Activated CD4-positive, alpha-beta memory T cell treated with anti-CD3 and anti-CD28 coated beads for 36 hours (primary cell): Measurements from ENCODE around the gene BPIFB3. TPM values are rescaled to one million over a fixed set of nuclear protein-coding genes. Genes with fewer than 3 reads are reported as not detected.

Experiments
- CTCF ChIA-PET: fragments of 350-600 bp; sonication (Branson Sonifier 250); formaldehyde crosslinking; loops from one replicate; lab custom pipeline; 2021; ENCODE audit warnings: antibody characterized with exemption, inconsistent platforms; lab: Charles Lee
- POLR2A ChIA-PET: fragments of 350-600 bp; sonication (Branson Sonifier 250); formaldehyde crosslinking; loops from one replicate; lab custom pipeline; 2021; ENCODE audit warnings: antibody characterized with exemption; lab: Charles Lee
- DNase-seq: peaks from one replicate; pipeline ENCODE4 v3.0.0-alpha.2; 2020
- H3K27ac Mint-ChIP-seq: one replicate; pipeline ENCODE4 v1.8.0; 2021; ENCODE audit warnings: mixed read lengths
- H3K27me3 Mint-ChIP-seq: one replicate; pipeline ENCODE4 v1.8.0; 2021; ENCODE audit warnings: mixed read lengths
- H3K36me3 Mint-ChIP-seq: one replicate; pipeline ENCODE4 v1.8.0; 2021; ENCODE audit warnings: mixed read lengths
- H3K4me1 Mint-ChIP-seq: one replicate; pipeline ENCODE4 v1.8.0; 2021; ENCODE audit warnings: low read depth, mixed read lengths
- H3K4me3 Mint-ChIP-seq: one replicate; pipeline ENCODE4 v1.8.0; 2021; ENCODE audit warnings: mild to moderate bottlenecking, mixed read lengths
- H3K9me3 Mint-ChIP-seq: one replicate; pipeline ENCODE4 v1.8.0; 2021; ENCODE audit warnings: mixed read lengths
- intact Hi-C: fragments of 100-400 bp; cut with micrococcal nuclease; formaldehyde crosslinking; loops from one replicate; pipeline ENCODE4 v1.15.1; 2023
- total RNA-seq, 2 experiments: library from RNA; stranded (reverse); gene quantifications; one replicate each; pipeline ENCODE4 v1.2.3, GENCODE V29; 2021

The BPIFB3 gene
- total RNA-seq, 2 experiments from 2014 or later = not detected

DNA sequence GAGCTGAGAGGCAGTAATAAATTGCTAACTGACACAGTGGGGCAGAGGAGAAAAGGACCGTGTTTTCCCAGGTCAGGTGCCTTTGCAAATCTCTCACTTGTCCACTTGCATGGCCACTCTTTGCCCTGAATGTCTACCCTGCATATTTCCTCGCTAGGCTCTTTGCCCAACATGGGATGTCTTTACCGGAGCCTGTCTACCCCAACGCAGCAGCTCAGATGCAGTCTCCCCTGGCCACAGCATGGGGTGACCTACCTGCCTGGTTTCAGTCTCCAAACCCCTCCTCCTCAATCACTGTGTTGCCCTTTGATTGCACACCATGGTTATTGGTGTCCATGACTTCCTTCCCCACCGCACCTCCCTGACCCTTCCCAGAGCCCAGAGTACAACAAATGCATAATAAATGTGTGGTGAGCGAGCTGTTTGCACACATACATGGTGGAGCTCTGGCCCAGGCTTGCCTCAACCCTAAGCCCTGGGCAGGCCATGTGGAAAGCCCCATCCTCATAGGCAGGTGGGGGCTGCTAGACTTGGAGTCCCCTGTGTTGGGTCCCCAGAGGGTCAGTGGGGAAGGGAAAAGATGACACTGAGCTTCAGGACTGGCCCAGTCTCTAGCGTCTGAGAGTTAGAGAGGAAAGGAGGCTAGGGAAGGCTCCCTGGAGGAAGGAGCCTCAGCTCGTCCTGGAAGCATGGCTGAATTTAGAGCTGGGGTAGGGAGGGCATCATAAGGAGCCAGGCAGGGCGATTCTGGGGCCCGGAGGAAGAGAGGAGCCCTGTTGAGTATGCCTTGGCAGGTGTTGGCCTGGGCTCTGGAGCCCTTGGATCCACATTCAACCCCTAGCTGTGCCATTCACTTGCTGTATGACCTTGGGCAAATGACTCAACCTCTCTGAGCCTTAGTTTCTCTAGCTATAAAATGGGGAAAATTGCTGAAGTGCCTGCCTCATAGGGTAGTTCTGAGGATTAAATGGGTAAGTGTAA, 26.6 kb upstream of the BPIFB3 start:
- no peak for DNase-seq
- H3K27me3 Mint-ChIP-seq = no peaks in the 10 kb centered on the region
- intact Hi-C loops = no loop called here
- H3K36me3 Mint-ChIP-seq = no peaks in the 10 kb centered on the region
- CTCF ChIA-PET = interaction anchor here (0.9 to 1.0 kb wide), 2 partner anchors 82 to 184 kb away, joined by 3 read pairs; no protein-coding TSS in a partner anchor
- H3K4me3 Mint-ChIP-seq = no peak overlapping the region
- no peaks in the 10 kb centered on the region for H3K4me1 Mint-ChIP-seq
- POLR2A ChIA-PET = no interaction called here
- no peaks in the 10 kb centered on the region for H3K9me3 Mint-ChIP-seq
- no peak overlapping the region for H3K27ac Mint-ChIP-seq

DNA sequence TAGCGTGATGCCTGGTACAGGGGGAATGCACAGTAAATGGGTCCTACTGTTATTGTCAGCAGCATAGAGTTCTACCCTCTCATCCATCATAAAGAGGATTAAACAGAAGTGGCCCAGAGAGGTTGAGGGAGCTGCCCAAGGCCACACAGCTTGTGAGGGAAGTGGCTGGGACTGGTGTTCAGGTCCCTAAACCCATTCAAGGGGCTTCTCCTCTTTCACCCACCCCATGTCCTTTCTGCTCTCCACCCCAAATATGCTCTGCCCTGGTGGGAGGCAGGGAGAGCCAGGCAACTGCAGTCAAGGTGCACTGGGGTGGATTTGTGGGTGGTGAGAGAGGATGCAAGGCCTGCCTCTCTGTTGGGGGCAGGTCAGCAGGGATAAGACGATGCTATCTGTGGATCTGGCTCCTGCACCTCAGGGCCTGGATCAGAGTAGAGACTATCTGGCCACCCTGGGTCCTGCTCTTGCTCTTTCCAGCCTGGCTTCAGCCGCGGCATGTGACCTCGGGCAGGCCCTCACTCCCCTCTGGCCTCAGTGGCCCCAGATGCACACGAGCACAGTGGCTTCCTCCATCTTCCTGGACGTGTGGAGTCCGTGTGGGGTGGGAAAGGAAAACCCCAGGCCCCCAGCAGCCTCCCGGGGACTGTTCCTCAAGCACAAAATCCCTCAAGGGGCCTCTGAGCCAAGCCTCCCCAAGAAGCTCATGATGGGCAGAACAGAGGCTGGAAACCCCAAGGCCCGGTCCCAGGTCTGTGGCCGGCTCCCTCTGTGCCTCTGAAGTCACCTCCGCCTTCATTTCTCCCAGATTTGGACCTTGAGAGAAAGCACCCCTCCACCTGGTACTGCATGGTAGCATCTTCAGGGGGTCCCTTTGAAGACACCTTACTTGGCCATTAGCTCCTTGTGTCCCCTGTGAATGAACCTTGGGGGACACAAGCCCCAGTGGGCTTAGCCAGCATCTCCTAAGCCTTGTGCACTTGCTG, 25.6 kb upstream of the BPIFB3 start:
- no peaks in the 10 kb centered on the region for H3K4me1 Mint-ChIP-seq
- POLR2A ChIA-PET = no interaction called here
- CTCF ChIA-PET = interaction anchor here (0.9 to 1.0 kb wide), 2 partner anchors 83 to 183 kb away, joined by 3 read pairs; no protein-coding TSS in a partner anchor
- H3K4me3 Mint-ChIP-seq = no peak overlapping the region
- no peaks in the 10 kb centered on the region for H3K36me3 Mint-ChIP-seq
- H3K27me3 Mint-ChIP-seq = no peaks in the 10 kb centered on the region
- intact Hi-C loops = no loop called here
- H3K27ac Mint-ChIP-seq = no peak overlapping the region
- no peak for DNase-seq
- H3K9me3 Mint-ChIP-seq = peaks cover under 1% of the 10 kb centered on the region

DNA sequence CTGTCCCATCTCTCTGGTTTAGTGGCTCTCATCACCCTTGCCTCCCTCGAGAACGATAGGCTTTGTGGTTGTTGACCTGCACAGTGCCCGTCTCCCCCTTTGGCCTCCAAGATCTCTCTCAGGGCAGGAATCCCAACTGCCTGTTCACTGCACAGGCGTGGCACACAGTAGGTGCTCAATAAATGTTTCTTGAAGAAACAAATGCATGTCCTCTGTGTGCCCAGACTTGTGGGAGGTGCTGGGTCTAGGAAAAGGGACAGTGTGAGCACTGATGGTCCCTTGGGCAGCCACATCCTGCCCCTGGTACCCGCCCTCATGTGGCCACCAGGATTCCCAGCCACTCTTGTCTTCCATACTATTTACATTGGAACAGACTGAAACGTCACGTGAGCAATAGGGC, 24.8 kb upstream of the BPIFB3 start:
- Mint-ChIP-seq H3K9me3 (peaks cover 4% of the 10 kb centered on the region), H3K4me1 (no peaks in the 10 kb centered on the region), H3K4me3 (no peak overlapping the region), H3K27me3 (no peaks in the 10 kb centered on the region), H3K36me3 (no peaks in the 10 kb centered on the region), H3K27ac (no peak overlapping the region)
- DNase-seq = no peak
- intact Hi-C loops = no loop called here
- CTCF ChIA-PET = no interaction called here
- POLR2A ChIA-PET = no interaction called here

DNA sequence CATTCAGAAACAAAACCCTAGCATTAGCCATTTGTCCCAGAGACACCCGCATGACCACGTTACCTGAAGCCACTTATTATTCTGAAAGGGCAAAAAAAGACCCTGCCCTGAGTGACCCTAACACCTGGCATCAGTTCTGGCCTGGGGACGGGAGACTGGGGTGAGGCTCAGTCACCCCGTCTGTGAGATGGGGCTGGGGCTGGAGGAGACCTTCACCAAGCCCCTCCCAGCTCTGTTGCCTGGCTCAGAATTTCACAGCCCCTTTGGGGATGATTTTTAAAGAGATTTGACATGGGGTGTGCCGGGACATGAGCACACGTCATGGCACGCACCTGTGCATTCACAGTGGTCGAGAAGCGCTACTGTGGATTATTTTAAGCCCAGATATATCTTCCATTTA, 23.6 kb upstream of the BPIFB3 start:
- no peaks in the 10 kb centered on the region for H3K36me3 Mint-ChIP-seq
- H3K9me3 Mint-ChIP-seq = peaks cover 4% of the 10 kb centered on the region
- no peak overlapping the region for H3K27ac Mint-ChIP-seq
- H3K27me3 Mint-ChIP-seq = no peaks in the 10 kb centered on the region
- CTCF ChIA-PET = no interaction called here
- no peaks in the 10 kb centered on the region for H3K4me1 Mint-ChIP-seq
- H3K4me3 Mint-ChIP-seq = no peak overlapping the region
- POLR2A ChIA-PET = no interaction called here
- DNase-seq = no peak
- intact Hi-C loops = no loop called here

DNA sequence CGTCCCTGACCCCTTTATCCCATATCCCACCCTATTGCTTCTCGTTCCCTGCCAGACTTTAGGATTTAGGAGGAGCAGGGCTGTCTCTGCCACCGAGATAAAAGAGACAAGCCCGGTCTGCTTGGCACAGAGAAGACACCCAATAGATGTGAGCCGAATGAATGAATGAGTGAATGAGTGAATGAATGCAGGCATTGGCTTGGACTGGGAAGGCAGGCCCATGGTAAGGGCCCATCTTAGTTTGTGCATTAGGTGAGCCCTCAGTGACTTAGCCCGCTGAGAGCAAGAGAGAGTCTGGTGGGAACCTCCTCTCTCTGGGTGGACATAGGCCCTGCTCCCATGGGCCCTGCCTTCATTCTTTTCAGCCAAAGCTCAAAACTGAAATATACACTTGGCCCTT, 23.1 kb upstream of the BPIFB3 start:
- no peak for DNase-seq
- Mint-ChIP-seq H3K27ac (no peak overlapping the region), H3K27me3 (no peaks in the 10 kb centered on the region), H3K9me3 (peaks cover 4% of the 10 kb centered on the region), H3K4me1 (no peaks in the 10 kb centered on the region), H3K4me3 (no peak overlapping the region), H3K36me3 (no peaks in the 10 kb centered on the region)
- POLR2A ChIA-PET = no interaction called here
- intact Hi-C loops = no loop called here
- CTCF ChIA-PET = no interaction called here

DNA sequence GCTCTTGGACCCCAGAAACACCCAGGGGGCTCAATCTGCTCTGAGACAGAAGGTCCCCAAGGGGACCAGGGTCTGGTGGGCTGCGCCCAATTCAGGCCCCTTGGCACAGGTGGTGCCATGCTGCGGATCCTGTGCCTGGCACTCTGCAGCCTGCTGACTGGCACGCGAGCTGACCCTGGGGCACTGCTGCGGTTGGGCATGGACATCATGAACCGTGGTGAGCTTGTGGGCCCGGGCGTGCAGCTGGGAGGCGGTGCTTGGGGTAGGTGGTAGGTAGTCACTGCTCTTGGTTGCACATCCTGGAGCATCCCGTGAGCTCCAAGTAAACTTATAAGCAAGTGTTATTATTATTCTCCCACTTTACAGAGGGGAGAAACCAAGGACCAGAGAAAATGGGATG, 22.2 kb upstream of the BPIFB3 start, which contains the start of gene BPIFB6:
Gene BPIFB6 (plus strand): TSS at position 118 of the 400 bp plus-strand sequence. CDS start 0 bp downstream, at position 118.
- Mint-ChIP-seq H3K9me3 (peaks cover 4% of the 10 kb centered on the region), H3K36me3 (no peaks in the 10 kb centered on the region), H3K4me3 (no peak within 1 kb of the TSS), H3K27ac (no peak within 1 kb of the TSS), H3K4me1 (no peaks in the 10 kb centered on the region), H3K27me3 (no peaks in the 10 kb centered on the region)
- no peak for DNase-seq
- intact Hi-C loops = no loop called here
- CTCF ChIA-PET = interaction anchor here (0.8 kb wide), 1 partner anchor 65 kb away, joined by 3 read pairs; no protein-coding TSS in a partner anchor
- POLR2A ChIA-PET = no interaction called here

DNA sequence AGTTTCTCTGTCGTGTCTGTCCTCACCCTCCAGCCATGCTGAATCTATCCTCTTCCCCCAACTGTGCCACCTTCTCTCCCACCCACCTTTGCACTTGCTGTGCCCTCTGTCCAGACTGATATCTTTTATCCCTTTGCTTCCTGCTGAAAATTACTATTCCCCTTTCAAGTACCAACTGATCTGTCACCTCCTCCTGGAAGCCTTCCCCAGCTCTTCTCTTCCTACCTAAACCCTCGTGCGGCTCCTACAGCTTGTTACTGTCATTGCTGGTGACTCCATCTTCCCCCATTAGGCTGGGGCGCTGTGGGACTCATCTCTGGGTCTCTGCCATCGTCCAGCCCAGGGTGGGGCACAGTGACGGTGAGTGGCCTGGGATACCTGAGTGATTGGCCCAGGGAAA, 21.1 kb upstream of the BPIFB3 start:
- ChIA-PET CTCF (interaction anchor here (0.8 kb wide), 1 partner anchor 64 kb away, joined by 3 read pairs; no protein-coding TSS in a partner anchor), POLR2A (no interaction called here)
- Mint-ChIP-seq H3K4me3 (no peak overlapping the region), H3K36me3 (no peaks in the 10 kb centered on the region), H3K27me3 (no peaks in the 10 kb centered on the region), H3K4me1 (no peaks in the 10 kb centered on the region), H3K9me3 (peaks cover 4% of the 10 kb centered on the region), H3K27ac (no peak overlapping the region)
- DNase-seq = no peak
- intact Hi-C loops = no loop called here

DNA sequence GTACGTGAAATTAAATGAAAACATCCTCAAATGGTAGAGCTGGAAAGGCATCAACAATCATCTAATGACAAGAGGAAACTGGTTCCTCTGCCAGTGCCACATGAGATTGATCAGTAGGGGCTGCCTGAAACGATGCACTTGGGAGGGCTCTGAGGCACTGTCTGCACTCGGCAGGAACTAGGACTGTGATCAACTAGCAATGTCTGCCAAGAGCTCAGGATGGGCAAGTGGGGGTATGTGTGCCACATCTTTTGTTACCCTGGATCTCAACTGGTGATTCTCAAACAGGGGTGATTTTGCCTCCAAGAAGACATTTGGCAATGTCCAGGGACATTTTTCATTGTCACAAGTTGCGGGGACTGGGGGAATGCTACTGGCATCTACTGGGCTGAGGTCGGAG, 20.3 kb upstream of the BPIFB3 start:
- intact Hi-C loops = no loop called here
- H3K4me1 Mint-ChIP-seq = no peaks in the 10 kb centered on the region
- ChIA-PET CTCF (no interaction called here), POLR2A (no interaction called here)
- no peak for DNase-seq
- H3K27ac Mint-ChIP-seq = no peak overlapping the region
- no peaks in the 10 kb centered on the region for H3K36me3 Mint-ChIP-seq
- H3K27me3 Mint-ChIP-seq = no peaks in the 10 kb centered on the region
- H3K4me3 Mint-ChIP-seq = no peak overlapping the region
- H3K9me3 Mint-ChIP-seq = peaks cover 4% of the 10 kb centered on the region

DNA sequence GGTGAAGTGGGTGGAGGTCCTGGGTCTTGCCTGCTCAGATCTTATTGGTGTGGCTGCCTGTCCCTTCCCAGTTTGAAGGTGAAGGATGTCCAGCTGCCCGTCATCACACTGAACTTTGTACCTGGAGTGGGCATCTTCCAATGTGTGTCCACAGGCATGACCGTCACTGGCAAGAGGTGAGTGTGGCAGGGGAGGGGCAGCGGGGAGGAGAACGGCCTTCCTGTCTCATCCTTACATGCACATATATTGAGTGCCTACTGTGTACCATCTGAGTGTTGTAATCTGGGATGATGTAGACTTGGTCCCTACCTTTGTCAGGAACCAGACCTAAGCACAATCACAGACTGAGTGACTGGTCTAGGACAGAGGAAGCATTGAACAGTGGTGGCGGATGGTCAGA, 19.6 kb upstream of the BPIFB3 start:
- H3K36me3 Mint-ChIP-seq = no peaks in the 10 kb centered on the region

DNA sequence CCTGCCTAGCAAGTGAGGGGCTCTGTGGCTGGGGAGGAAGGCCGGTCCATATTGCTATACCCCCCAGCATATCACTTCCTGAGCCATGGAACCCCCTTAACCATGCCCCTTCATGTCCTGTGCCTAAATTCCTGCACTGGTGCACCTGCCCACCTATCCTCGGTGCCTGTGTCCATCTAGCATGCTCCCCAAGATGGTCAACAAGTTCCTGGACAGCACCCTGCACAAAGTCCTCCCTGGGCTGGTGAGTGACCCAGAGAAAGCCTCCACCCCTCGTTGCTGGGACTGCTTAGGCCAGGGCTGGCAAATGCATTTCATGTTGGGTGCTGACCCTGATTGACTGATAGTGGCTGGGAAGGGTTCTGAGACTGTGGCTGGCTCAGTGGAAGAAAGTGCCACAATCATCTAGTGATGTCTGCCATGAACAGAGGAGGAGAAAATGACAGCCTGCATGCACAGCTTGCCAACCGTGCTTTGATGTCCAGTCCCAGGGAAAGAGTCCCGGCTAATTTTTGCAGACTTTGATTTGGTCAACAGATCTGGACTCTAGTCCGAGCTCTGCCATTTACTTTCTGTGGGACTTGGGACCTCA, 18.7 kb upstream of the BPIFB3 start:
- ChIA-PET POLR2A (no interaction called here), CTCF (no interaction called here)
- no peaks in the 10 kb centered on the region for H3K27me3 Mint-ChIP-seq
- DNase-seq = no peak
- H3K4me1 Mint-ChIP-seq = no peaks in the 10 kb centered on the region
- intact Hi-C loops = no loop called here
- no peaks in the 10 kb centered on the region for H3K36me3 Mint-ChIP-seq
- no peak overlapping the region for H3K27ac Mint-ChIP-seq
- no peak overlapping the region for H3K4me3 Mint-ChIP-seq
- H3K9me3 Mint-ChIP-seq = peaks cover 4% of the 10 kb centered on the region

More for the DNA sequence above, 19.6 kb upstream of the BPIFB3 start:
- H3K27ac Mint-ChIP-seq = no peak overlapping the region
- POLR2A ChIA-PET = no interaction called here
- no peaks in the 10 kb centered on the region for H3K4me1 Mint-ChIP-seq
- no peak for DNase-seq
- peaks cover 4% of the 10 kb centered on the region for H3K9me3 Mint-ChIP-seq
- intact Hi-C loops = no loop called here
- H3K4me3 Mint-ChIP-seq = no peak overlapping the region
- no peaks in the 10 kb centered on the region for H3K27me3 Mint-ChIP-seq
- CTCF ChIA-PET = no interaction called here

DNA sequence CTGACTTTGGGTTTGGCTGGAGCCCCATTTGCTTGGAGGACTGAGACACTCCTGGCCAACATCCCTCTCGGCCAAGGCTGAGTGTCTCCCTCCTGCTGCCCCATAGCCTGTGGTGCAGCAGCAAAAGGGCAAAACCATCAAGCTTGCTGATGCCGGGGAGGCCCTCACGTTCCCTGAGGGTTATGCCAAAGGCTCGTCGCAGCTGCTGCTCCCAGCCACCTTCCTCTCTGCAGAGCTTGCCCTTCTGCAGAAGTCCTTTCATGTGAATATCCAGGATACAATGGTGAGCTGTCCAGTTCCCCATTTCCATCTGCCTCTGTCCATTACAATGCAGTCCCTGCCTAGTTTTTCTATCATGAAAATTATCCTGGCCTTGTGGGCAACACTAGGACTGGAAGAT, 16.2 kb upstream of the BPIFB3 start:
- H3K4me1 Mint-ChIP-seq = no peaks in the 10 kb centered on the region

More for the DNA sequence above, 16.2 kb upstream of the BPIFB3 start:
- no peak overlapping the region for H3K27ac Mint-ChIP-seq
- peaks cover 4% of the 10 kb centered on the region for H3K9me3 Mint-ChIP-seq
- no peak overlapping the region for H3K4me3 Mint-ChIP-seq
- CTCF ChIA-PET = no interaction called here
- DNase-seq = no peak
- intact Hi-C loops = no loop called here
- POLR2A ChIA-PET = no interaction called here
- no peaks in the 10 kb centered on the region for H3K36me3 Mint-ChIP-seq
- H3K27me3 Mint-ChIP-seq = no peaks in the 10 kb centered on the region
